ENCODE results near the gene LIX1. TPM values are rescaled to one million over a fixed set of nuclear protein-coding genes. Genes with fewer than 3 reads are reported as not detected.

Gene LIX1
- total and polyA plus RNA-seq, 2 of the 8 experiments (the other 6 are each of a cell fraction or from before 2014, with no cell fraction given) = 0.26 to 0.45 TPM

GRCh38 chr5:97163360-97163764 is 21.0 kb upstream of the LIX1 start:
- H2BK120ac ChIP-seq (replicated peaks; ENCODE audit: low read depth, low read length) = no peak overlapping the region
- no peak overlapping the region for H3K4me2 ChIP-seq (ENCODE audit: insufficient read depth in 1 of 2, low read depth in 2 of 2, low read length in 2 of 2)
- no peak overlapping the region for H3K9ac ChIP-seq (replicated peaks in 1 of 4; ENCODE audit: extremely low read depth in 1 of 4, low read depth in 3 of 4, low read length in 3 of 4)
- H2BK20ac ChIP-seq (ENCODE audit: low read length) = no peak overlapping the region
- no peak overlapping the region for H3K4me3 ChIP-seq (ENCODE audit: extremely low read depth in 1 of 4, insufficient read depth in 2 of 4, low read depth in 3 of 4, low read length in 4 of 4)
- H2BK12ac ChIP-seq (ENCODE audit: low read depth, low read length) = no peak overlapping the region
- POLR2A ChIA-PET (ENCODE audit: partially characterized antibody) = no interaction called here
- no peaks in the 10 kb centered on the region for H3K9me3 ChIP-seq (ENCODE audit: insufficient read depth in 2 of 2, low read depth in 1 of 2, low read length in 1 of 2)
- no peaks in the 10 kb centered on the region for H3K79me1 ChIP-seq (ENCODE audit: low read depth, low read length)
- no peak overlapping the region for H2BK15ac ChIP-seq (ENCODE audit: low read length)
- H3K4me1 ChIP-seq (replicated peaks in 1 of 4; ENCODE audit: control insufficient read depth in 3 of 4, insufficient read depth in 4 of 4, low read length in 3 of 4) = no peaks in the 10 kb centered on the region
- H2AK5ac ChIP-seq (ENCODE audit: low read depth, low read length) = no peak overlapping the region
- H3K79me2 ChIP-seq (ENCODE audit: control insufficient read depth in 1 of 2, insufficient read depth in 2 of 2, low read length in 2 of 2) = no peaks in the 10 kb centered on the region
- H3K27me3 ChIP-seq (replicated peaks in 1 of 4; ENCODE audit: control insufficient read depth in 3 of 4, extremely low read depth in 1 of 4, insufficient read depth in 3 of 4, low read length in 3 of 4) = no peaks in the 10 kb centered on the region
- H3K36me3 ChIP-seq (ENCODE audit: control insufficient read depth in 2 of 4, insufficient read depth in 4 of 4, low read length in 3 of 4) = peaks cover 5 to 59% (median 25%) of the 10 kb centered on the region in 4 experiments; a peak in 7 of 8 replicates
- H3K4ac ChIP-seq (replicated peaks; ENCODE audit: insufficient read length, low read depth, low read length) = no peak overlapping the region
- no peak overlapping the region for H3K56ac ChIP-seq (replicated peaks; ENCODE audit: insufficient read length, low read depth, low read length)
- no peak overlapping the region for H3K14ac ChIP-seq (ENCODE audit: insufficient read length)
- CTCF ChIA-PET (ENCODE audit: partially characterized antibody) = interaction anchor here (0.6 to 9.8 kb wide), 32 partner anchors 15 to 1202 kb away, joined by 3 to 118 read pairs (median 4); partner anchors contain the start of gene LIX1
- no peak overlapping the region for H3K23ac ChIP-seq (ENCODE audit: insufficient read length)
- H2AFZ ChIP-seq (ENCODE audit: low read length) = no peak overlapping the region
- H4K20me1 ChIP-seq (replicated peaks in 1 of 2; ENCODE audit: control insufficient read depth in 1 of 2, insufficient read depth in 2 of 2, low read length in 2 of 2) = peaks cover 0 to 1% of the 10 kb centered on the region in 2 experiments
- no peak overlapping the region for H3K18ac ChIP-seq (ENCODE audit: extremely low read depth, low read length)
- FAIRE-seq (no peak), DNase-seq (ENCODE audit: low read depth in 1 of 2, low spot score in 2 of 2) (no peak)
- no peak overlapping the region for H2BK5ac ChIP-seq (ENCODE audit: low read depth, low read length)
- H3K27ac ChIP-seq (ENCODE audit: low read depth, low read length) = no peak overlapping the region
- no peak overlapping the region for H4K5ac ChIP-seq (ENCODE audit: insufficient read length, low read depth, low read length)
- no peak overlapping the region for H4K8ac ChIP-seq (ENCODE audit: extremely low read depth, insufficient read depth, low read length)
- no peaks in the 10 kb centered on the region for H3K23me2 ChIP-seq (ENCODE audit: low read depth, low read length)
- TF ChIP-seq CTCF (IDR thresholded peaks at IDR 0.05; ENCODE audit: control extremely low read depth in 1 of 3, insufficient read depth in 1 of 3, low read depth in 1 of 3, low read length in 3 of 3) (peak in 1 of 3 experiments; percentile 18; a peak in 2 of 4 replicates), POLR2A (IDR thresholded peaks at IDR 0.05; ENCODE audit: control extremely low read depth in 1 of 2, low read depth in 2 of 2, low read length in 2 of 2) (no peak)
- H4K91ac ChIP-seq (replicated peaks; ENCODE audit: insufficient read length, low read length) = no peak overlapping the region
